ENCODE data around the gene GLIS1.

DNA sequence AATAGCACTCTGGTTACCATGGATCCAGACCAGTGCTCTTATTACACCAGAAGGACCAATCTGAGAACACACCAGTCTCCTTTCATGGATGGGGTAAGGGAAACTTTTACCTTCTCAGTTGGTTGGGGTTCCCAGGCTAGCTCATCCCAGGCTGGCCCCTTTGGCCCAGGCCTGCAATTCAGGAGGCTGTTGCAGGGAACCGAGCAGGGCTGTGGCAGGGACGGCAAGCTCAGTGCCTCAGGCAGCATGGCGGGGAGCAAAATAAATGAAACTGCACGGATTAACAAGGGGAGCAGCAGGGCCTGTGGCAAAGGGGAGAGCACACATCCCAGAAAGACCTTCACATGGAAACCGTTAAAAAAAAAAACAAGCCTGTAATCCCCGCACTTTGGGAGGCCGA lies 222.8 kb downstream of the GLIS1 start:
- TF ChIP-seq, protein P1, sequence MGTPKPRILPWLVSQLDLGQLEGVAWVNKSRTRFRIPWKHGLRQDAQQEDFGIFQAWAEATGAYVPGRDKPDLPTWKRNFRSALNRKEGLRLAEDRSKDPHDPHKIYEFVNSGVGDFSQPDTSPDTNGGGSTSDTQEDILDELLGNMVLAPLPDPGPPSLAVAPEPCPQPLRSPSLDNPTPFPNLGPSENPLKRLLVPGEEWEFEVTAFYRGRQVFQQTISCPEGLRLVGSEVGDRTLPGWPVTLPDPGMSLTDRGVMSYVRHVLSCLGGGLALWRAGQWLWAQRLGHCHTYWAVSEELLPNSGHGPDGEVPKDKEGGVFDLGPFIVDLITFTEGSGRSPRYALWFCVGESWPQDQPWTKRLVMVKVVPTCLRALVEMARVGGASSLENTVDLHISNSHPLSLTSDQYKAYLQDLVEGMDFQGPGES (IDR thresholded peaks at IDR 0.05), result no peak
- TF ChIP-seq TAF1 (IDR thresholded peaks at IDR 0.05; ENCODE audit: borderline replicate concordance, low read depth, low read length) (no peak), LARP7 (IDR thresholded peaks at IDR 0.05) (no peak)
- TF ChIP-seq, protein P2, sequence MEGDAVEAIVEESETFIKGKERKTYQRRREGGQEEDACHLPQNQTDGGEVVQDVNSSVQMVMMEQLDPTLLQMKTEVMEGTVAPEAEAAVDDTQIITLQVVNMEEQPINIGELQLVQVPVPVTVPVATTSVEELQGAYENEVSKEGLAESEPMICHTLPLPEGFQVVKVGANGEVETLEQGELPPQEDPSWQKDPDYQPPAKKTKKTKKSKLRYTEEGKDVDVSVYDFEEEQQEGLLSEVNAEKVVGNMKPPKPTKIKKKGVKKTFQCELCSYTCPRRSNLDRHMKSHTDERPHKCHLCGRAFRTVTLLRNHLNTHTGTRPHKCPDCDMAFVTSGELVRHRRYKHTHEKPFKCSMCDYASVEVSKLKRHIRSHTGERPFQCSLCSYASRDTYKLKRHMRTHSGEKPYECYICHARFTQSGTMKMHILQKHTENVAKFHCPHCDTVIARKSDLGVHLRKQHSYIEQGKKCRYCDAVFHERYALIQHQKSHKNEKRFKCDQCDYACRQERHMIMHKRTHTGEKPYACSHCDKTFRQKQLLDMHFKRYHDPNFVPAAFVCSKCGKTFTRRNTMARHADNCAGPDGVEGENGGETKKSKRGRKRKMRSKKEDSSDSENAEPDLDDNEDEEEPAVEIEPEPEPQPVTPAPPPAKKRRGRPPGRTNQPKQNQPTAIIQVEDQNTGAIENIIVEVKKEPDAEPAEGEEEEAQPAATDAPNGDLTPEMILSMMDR (IDR thresholded peaks at IDR 0.05 in 2 of 3, conservative IDR thresholded peaks at IDR 0.05 in 1 of 3; ENCODE audit: control insufficient read depth in 2 of 3, extremely low read depth in 1 of 3, insufficient read depth in 1 of 3, low read depth in 3 of 3, low read length in 3 of 3), result no peak

All from GM12878 (cell line).